Kidney (tissue), 14 donors: ENCODE measurements around the gene GAS6. TPM values are rescaled to one million over a fixed set of nuclear protein-coding genes. Genes with fewer than 3 reads are reported as not detected.

Source experiments
- DNase-seq, 5 donors: peaks; one replicate each; pipeline ENCODE4 v3.0.0-alpha.2; 2013 to 2020
- FAIRE-seq: peaks from 2 replicates; lab custom pipeline; 2012; peaks lifted over from hg19 to GRCh38; lab: Jason Lieb, UNC
- H3K27ac ChIP-seq, 2 donors: one replicate each; pipeline ENCODE4 v1.7.0; 2013; ENCODE audit warnings: low read depth in 2 of 2, low read length in 2 of 2, inconsistent platforms in 1 of 2
- H3K27me3 ChIP-seq: one replicate; pipeline ENCODE4 v1.7.1; 2013; ENCODE audit warnings: low read length, inconsistent platforms; ENCODE audit not compliant: control insufficient read depth, insufficient read depth
- H3K36me3 ChIP-seq, 3 donors: one replicate each; pipeline versions ENCODE4 v1.7.0 to v1.7.1; 2013; ENCODE audit warnings: low read length in 3 of 3, control low read depth in 1 of 3, inconsistent platforms in 1 of 3; ENCODE audit not compliant: insufficient read depth in 3 of 3, control insufficient read depth in 2 of 3
- H3K4me1 ChIP-seq, 3 donors: one replicate each; pipeline versions ENCODE4 v1.7.0 to v1.7.1; 2013; ENCODE audit warnings: low read length in 3 of 3, inconsistent platforms in 1 of 3, low read depth in 1 of 3; ENCODE audit not compliant: control insufficient read depth in 2 of 3, insufficient read depth in 2 of 3
- H3K4me3 ChIP-seq, 3 donors: one replicate each; pipeline versions ENCODE4 v1.7.0 to v1.8.1; 2013; ENCODE audit warnings: low read length in 3 of 3, control low read depth in 1 of 3, inconsistent platforms in 1 of 3
- H3K9ac ChIP-seq, 3 donors: one replicate each; pipeline versions ENCODE4 v1.7.0 to v1.7.1; 2013; ENCODE audit warnings: low read length in 3 of 3, control low read depth in 1 of 3, inconsistent platforms in 1 of 3
- H3K9me3 ChIP-seq, 3 donors: one replicate each; pipeline versions ENCODE4 v1.7.0 to v1.7.1; 2013; ENCODE audit warnings: low read length in 3 of 3, control low read depth in 1 of 3, inconsistent platforms in 1 of 3; ENCODE audit not compliant: control insufficient read depth in 2 of 3, insufficient read depth in 1 of 3
- CTCF ChIP-seq: IDR thresholded peaks from 3 replicates; pipeline ENCODE4 v1.5.1; 2012; ENCODE audit warnings: mild to moderate bottlenecking, moderate library complexity, borderline replicate concordance; ENCODE audit not compliant: insufficient read depth; ENCODE audit errors: extremely low read depth
- intact Hi-C: fragments of 100-400 bp; cut with DNase I; formaldehyde crosslinking; loops from one replicate; pipeline ENCODE4 v1.11.1; 2022
- polyA plus RNA-seq: library from polyadenylated mRNA; stranded (reverse); fragments of 350-450 nt; fragmentation: Illumina TruSeq; extraction: RNeasy Lipid Tissue Mini Kit (QIAGEN cat#74804); gene quantifications from one replicate; pipeline ENCODE4 v1.2.3, GENCODE V29; 2014; ENCODE audit warnings: low read depth, low replicate concordance; ENCODE audit not compliant: insufficient read depth
- total RNA-seq: library from RNA; stranded (reverse); fragmentation: NEBNext Ultra II Directional; extraction: Animal tissue kit (Norgen Biotek cat#: 25700); gene quantifications from one replicate; pipeline ENCODE4 v1.2.1, GENCODE V29; 2021
- donor health status: control.
- donor health status: control.
- donor health status: control.
- donor health status: control.
- donor health status: control.
- donor health status: DM: yes; HTN: yes; CAD: no.
- donor health status: Normal renal cell carcinoma (clear cell type).

GAS6 gene
- total and polyA plus RNA-seq, 2 donors from 2014 or later: 83.5 to 135 TPM

DNA sequence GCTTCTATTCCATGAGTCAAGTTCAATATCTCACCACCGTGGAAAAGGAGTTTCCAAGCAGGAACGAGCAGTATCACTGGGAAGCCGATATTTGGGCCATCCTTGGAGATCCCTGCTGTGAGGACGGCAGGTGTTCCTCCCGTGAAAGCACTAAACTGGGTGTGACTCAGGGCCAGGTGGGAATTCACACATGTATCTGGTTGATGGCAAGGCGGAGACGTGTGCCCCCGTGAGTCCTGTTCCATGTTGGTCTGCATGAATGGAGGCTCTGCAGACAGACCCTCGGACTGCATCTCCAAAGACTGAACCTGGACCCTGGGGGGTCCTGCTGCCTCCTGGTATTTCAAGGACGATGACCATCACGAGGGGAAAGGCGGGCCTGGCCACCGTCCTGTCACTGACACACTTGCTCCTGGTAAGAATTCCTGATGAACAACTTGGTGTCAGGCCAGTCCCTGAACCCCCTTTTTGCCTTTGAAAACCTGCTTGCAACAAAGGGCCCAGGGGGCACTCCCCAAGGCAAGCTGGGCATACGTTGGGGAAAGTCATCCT is 22.8 kb upstream of the GAS6 start:
- intact Hi-C loops: no loop called here
- DNase-seq: no peak
- no peaks in the 10 kb centered on the region for H3K9me3 ChIP-seq
- no peak for FAIRE-seq
- peaks cover 0 to 20% (median 13%) of the 10 kb centered on the region in 3 donors for H3K4me1 ChIP-seq
- H3K27ac ChIP-seq: no peak overlapping the region
- no peak for TF ChIP-seq CTCF
- H3K9ac ChIP-seq: no peak overlapping the region
- H3K36me3 ChIP-seq: no peaks in the 10 kb centered on the region
- H3K4me3 ChIP-seq: no peak overlapping the region
- H3K27me3 ChIP-seq: no peaks in the 10 kb centered on the region

- Histone ChIP-seq H3K27me3 (no peaks in the 10 kb centered on the region), H3K4me1 (peaks cover 0 to 31% (median 17%) of the 10 kb centered on the region in 3 donors), H3K9me3 (no peaks in the 10 kb centered on the region), H3K4me3 (no peak overlapping the region), H3K9ac (no peak overlapping the region), H3K36me3 (no peaks in the 10 kb centered on the region), H3K27ac (no peak overlapping the region)
- DNase-seq (no peak), FAIRE-seq (no peak)
- intact Hi-C loops: no loop called here
- no peak for TF ChIP-seq CTCF
Measured at GRCh38 chr13:113884821-113885220, 20.9 kb upstream of the GAS6 start.

DNA sequence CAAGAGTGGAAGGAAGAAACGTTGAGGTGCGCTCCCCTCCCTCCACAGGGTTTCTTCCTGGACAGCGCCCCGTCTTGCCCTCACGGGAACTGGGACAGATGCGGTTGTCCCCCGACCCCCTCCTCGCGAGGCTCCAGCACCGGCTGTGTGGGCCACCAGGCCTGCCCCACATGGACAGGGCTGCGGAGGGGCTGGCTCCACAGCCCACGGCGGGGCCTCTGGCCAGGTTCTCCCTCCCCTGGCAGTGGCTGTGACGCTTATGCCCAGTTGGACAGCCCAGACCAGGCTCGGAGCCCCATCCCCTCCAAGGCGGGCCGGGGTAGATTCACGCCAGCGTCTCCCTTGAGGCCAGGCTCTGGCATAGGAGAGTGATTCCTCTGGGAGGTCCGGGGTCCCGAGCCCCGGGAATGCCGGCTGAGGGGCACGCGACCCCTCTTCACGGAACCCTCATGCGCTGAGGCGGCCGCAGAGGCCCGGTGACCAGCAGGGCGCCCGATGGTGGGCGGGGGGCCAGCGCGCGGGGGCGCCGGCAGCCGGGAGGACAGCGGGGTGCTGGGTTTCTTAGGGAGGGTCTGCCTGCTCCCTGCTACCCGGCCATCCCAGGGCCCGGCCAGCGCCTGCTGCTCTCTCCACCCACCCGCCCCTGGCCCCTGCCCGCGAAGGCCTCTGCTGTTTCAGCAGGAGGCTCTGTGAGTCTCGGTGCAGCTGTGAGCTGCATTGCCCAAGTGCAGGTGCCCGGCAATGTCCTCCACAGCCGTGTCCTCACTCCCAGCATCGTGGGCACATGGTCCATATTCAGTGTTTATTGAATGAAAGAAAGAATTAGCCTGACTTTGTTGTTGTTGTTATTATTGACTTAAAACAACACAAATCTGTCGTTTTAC is 20.3 kb upstream of the GAS6 start:
- Histone ChIP-seq H3K9ac (no peak overlapping the region), H3K36me3 (no peaks in the 10 kb centered on the region), H3K9me3 (no peaks in the 10 kb centered on the region), H3K4me1 (peaks cover 0 to 33% (median 16%) of the 10 kb centered on the region in 3 donors), H3K27me3 (no peaks in the 10 kb centered on the region), H3K27ac (no peak overlapping the region), H3K4me3 (no peak overlapping the region)
- DNase-seq (peak in 1 of 5 donors; percentile 14), FAIRE-seq (no peak)
- no peak for TF ChIP-seq CTCF
- intact Hi-C loops: no loop called here
